Measurements from ENCODE around the gene RGS6.
A peak's percentile ranks its signal among the peaks of the same experiment; 100 is the strongest.
"Not testable (repeated sequence)": the region's sequence is repeated elsewhere in the genome, so short reads cannot be mapped to it uniquely, and the experiment has no call there.

RGS6 gene

DNA sequence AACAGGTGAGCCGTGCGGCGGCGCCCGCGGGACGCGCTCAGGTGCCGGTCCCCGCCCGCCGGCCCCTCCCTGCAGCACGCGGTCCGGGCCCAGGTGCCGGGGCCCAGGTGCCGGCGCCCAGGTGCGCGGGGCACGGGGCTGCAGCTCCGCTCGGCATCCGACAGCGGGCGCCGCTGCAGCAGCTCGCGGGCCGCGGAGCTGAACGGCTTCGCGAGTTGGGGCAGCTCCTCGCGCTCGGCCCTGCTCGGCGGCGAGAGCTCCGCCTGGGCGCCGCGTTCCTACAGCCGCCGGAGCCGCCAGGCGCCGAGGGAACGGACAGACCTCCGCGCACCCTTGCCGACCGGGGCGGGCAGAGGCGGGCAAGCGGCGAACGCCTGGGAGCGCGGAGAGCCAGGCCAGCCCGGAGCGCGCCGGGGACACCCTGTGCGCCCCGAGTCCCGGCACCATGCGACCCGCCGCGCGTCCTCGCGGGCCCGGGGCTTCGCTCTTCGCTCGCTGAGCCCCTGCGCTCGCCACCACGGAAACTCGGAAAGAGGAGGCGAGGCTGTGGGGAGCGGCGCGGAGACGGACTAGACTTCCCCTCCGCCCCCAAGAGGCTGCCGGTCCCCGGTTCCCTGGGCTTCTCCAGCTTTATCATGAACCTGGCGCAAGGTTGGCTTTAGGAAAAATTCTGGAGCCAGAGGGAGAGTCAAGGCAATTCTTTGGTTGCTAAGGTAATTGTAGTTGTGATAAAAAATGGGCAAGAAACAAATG lies at the start of gene RGS6:
Gene RGS6 (plus strand): TSS at position 201 of the 753 bp plus-strand sequence.
- DNase-seq (ENCODE audit: insufficient read length, low spot score) (peak; percentile 26), FAIRE-seq (no peak)

- peak; percentile 8 for DNase-seq (ENCODE audit: insufficient read length, low spot score)
- no peak for FAIRE-seq
Observed at GRCh38 chr14:71883094-71883493, 49.1 kb upstream of the RGS6 start.

DNA sequence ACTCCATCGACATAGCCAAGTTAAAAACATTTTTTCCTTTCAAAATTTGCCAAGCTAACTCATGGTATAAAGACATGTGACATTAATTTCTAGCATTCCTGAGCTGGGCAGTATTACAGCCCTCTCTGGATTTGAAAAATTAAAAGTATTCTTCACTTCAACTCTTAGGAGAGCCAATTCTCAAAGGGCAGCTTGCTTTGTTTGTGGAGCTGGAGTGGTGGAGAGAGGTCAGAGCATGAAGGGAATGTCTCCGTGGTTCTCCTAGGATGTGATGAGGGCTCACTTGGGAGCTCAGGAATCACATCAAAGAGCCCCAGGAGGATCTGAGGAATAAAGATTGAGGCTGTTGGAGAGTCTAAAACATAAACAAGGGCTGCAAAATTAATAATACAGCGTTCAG lies 46.9 kb upstream of the RGS6 start:
- DNase-seq (ENCODE audit: insufficient read length, low spot score) = no peak
- FAIRE-seq = no peak

GRCh38 chr14:71887802-71888201 lies 44.4 kb upstream of the RGS6 start:
- DNase-seq (ENCODE audit: insufficient read length, low spot score); FAIRE-seq: not testable (repeated sequence)

DNA sequence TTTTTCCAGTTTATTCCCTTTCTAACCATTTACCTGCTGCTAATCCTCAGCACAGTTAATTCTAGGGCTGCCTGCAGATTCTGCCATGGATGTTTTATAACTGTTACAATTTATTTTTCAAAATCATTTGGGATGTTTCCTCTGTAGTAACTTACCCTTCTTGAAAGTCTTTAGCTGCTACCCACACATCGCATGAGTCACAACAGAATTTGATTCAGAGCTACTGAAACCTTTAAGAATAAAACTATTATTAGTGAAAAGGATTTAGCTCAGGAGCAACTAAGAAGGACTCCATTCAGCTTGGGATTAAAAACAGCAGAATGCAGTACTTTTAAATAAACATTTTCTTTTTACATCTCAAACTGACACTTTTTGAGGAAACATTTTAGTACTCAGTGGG lies 41.7 kb upstream of the RGS6 start:
- no peak for DNase-seq (ENCODE audit: insufficient read length, low spot score)
- no peak for FAIRE-seq

GRCh38 chr14:71891185-71891584 lies 41.0 kb upstream of the RGS6 start:
- DNase-seq (ENCODE audit: insufficient read length, low spot score) (no peak), FAIRE-seq (no peak)

- no peak for DNase-seq (ENCODE audit: insufficient read length, low spot score)
- no peak for FAIRE-seq
Observed at GRCh38 chr14:71891970-71892369, 40.3 kb upstream of the RGS6 start.

GRCh38 chr14:71905031-71905430 lies 27.2 kb upstream of the RGS6 start:
- FAIRE-seq = no peak
- DNase-seq (ENCODE audit: insufficient read length, low spot score) = no peak

DNA sequence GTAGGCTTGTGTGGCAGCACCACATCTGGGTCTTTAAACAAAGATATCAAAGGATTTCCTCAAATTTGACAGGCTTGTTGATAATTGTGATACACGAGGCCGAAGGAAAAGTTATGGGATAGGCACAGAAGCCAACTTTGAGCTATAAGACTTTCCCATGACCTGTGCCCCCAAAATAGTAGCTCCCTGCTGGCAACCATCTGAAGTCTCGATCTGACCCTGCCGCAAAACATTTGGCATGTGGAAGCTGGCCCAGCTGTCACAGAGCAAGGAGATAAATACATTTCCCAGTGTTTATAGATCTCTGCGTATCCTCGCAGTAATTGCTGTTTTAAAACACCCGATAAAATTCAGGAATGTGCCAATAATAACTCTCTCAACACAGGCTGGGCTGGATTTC lies 26.4 kb upstream of the RGS6 start:
- DNase-seq (ENCODE audit: insufficient read length, low spot score) (no peak), FAIRE-seq (no peak)

GRCh38 chr14:71907793-71908515 lies 24.3 kb upstream of the RGS6 start:
- DNase-seq (ENCODE audit: insufficient read length, low spot score) (no peak), FAIRE-seq (no peak)

DNA sequence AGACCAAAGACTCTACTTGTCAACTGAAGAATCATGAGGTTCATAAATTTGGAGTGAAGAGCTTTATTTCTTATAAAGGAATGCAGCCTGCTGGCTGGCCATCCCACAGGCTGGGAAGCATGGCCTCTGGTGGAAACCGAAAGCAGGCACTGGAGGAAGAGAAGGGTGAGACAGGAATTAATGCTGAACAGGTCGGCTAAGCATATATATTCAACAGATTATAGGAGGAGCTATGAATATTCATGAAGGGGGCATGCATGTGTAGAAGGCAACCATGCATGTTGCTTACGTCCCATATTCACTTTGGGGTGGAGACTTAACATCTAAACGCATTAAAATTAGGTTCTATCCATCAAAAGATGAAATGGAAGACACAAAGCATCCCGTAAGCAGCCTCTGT lies 20.6 kb upstream of the RGS6 start:
- FAIRE-seq = no peak
- DNase-seq (ENCODE audit: insufficient read length, low spot score) = no peak

DNA sequence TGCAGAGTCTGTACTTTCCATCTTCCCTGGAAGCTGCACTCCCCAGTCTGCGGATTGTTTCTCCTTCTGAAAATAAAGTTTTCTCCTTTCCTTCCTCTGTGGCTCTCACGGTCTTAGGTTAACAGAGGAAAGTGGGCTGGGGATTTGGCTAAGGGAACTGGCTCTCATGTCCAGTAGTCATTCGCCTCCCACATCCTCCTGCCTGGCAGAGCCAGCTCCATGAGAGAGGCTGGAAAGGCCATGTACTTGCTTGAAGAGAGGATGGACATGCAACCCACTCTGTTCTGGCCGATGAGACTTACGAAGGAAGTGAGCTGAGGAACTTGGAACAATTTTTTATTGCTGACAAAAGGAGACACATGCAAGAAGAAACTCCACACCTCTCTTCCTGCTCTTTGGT lies 18.9 kb upstream of the RGS6 start:
- DNase-seq (ENCODE audit: insufficient read length, low spot score) (no peak), FAIRE-seq (no peak)

GRCh38 chr14:71918955-71919354 lies 13.3 kb upstream of the RGS6 start:
- DNase-seq (ENCODE audit: insufficient read length, low spot score) = no peak
- no peak for FAIRE-seq

GRCh38 chr14:71923513-71923912 lies 8.7 kb upstream of the RGS6 start:
- DNase-seq (ENCODE audit: insufficient read length, low spot score) (no peak), FAIRE-seq (no peak)

DNA sequence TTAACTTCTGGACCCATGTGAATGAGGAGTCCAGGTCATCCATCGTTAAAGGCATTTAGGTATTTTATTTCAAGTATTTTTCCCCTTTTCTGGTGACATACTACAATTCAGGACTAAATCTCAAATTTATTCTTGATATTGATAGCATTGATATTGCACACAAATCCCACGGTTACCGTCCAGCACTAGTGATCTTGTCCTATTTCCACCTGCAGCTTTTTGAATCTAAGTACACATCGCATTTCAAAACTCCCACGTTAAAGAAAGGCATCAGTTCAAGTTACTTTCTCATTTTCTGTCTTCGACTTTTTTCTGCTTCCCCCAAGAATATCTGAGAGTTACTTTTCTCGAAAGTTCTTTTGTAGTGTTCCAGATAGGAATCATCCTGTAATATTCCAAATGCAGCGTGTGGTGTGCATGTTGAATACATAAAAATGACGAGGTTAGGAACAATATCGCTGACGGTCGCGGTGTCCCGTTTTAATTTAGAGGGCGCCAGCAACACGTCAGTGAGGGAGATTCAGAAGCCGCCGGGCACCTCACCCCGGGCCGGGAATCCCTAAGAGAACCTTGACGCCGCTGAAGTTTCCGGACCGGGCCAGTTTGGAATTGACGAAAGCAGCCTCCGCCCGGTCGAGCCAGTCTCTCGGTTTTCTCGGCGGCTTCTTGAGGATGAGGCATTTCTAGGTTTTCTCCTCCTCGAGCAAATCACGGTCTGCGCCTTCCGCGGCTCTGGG lies 569 bp upstream of the RGS6 start:
- FAIRE-seq (no peak), DNase-seq (ENCODE audit: insufficient read length, low spot score) (no peak)

- FAIRE-seq (no peak), DNase-seq (ENCODE audit: insufficient read length, low spot score) (no peak)
Observed at GRCh38 chr14:71933001-71933587, 865 bp downstream of the RGS6 start.

DNA sequence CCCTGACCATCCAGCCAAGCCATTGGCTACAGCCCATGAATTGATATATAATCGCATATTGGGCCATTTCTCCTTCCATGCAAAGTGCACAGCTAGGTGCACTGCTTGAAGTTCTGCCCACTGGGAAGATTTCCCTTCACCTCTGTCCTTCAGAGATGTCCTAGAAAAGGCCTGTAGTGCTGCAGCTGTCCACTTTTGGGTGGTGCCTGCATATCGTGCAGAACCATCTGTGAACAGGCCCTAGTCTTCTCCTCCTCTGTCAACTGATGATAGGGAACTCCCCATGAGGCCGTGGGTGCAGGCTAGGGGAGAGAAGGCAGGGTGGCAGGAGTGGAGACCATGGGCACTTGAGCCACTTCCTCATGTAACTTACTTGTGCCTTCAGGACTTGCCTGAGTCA lies 6.0 kb downstream of the RGS6 start:
- not testable (repeated sequence) for FAIRE-seq; DNase-seq (ENCODE audit: insufficient read length, low spot score)

GRCh38 chr14:71939344-71939743 lies 7.1 kb downstream of the RGS6 start:
- not testable (repeated sequence) for DNase-seq (ENCODE audit: insufficient read length, low spot score); FAIRE-seq

DNA sequence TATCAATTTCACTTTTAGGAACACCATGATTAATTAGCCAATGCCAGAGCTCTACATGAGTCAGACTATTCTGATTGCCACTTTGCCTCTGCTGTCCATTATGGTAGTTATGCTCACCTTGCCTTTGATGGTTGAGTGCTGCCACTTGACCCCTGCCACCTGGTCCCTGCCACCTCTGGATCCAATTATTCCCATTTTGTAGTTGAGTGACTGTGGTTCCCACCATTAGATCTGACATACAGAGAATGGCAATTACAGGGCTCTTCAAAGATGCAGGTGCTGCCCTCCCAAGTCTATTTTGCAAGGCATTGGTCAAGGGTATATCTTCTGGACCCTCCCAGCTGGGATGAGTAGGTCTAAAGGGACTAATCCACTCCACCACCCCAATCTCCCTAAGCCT lies 8.3 kb downstream of the RGS6 start:
- DNase-seq (ENCODE audit: insufficient read length, low spot score); FAIRE-seq: not testable (repeated sequence)

DNA sequence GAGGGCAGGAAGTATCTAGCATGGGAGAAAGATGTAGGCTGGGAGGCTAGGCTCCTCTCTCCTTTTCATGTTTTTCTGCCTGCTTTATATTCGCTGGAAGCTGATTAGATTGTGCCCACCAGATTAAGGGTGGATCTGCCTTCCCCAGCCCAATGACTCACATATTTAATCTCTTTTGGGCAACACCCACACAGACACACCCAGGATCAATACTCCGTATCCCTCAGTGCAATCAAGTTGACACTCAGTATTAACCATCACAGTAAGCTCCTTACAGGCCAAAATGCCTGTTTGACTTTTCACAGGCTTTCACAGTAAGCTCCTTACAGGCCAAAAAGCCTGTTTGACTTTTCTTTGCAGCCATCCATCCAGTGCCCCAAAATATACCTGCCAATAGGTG lies 9.4 kb downstream of the RGS6 start:
- DNase-seq (ENCODE audit: insufficient read length, low spot score); FAIRE-seq: not testable (repeated sequence)
